ENCODE data around the gene CHPF2. TPM values are rescaled to one million over a fixed set of nuclear protein-coding genes. Genes with fewer than 3 reads are reported as not detected.

Gene CHPF2
- total and polyA plus RNA-seq, 2 of the 13 experiments (the other 11 are each of a cell fraction or from before 2014, with no cell fraction given) = 15.4 to 21.5 TPM

DNA sequence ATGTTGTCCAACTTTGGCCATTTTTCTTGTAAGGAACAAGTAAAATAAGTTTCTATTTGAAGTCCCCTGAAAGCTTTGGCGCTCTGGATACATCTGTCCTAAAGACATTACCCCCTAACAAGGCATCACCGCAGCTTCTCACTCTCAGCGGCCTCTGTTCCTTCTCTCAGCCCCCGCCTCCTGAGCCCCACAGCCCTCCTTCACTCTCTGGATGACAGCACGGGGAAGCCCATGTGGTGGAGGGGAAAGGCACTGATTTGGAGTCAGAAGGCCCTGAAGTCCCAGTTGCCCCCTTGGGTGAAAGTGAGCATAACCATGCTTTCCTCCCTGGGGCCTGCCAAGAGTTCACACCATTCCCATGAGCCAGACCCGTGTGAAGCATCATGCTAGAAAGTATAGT lies 26.6 kb upstream of the CHPF2 start:
- Histone ChIP-seq H3K27ac (ENCODE audit: extremely low read length, insufficient read depth, low read length) (no peak overlapping the region), H3K4me2 (ENCODE audit: low read depth, low read length) (no peak overlapping the region), H3K9me3 (ENCODE audit: low read length) (no peaks in the 10 kb centered on the region), H3K9ac (ENCODE audit: insufficient read depth, low read depth, low read length) (no peak overlapping the region), H3K36me3 (replicated peaks in 1 of 2; ENCODE audit: control insufficient read depth in 1 of 2, insufficient read depth in 2 of 2, low read length in 2 of 2) (no peaks in the 10 kb centered on the region), H3K4me3 (replicated peaks in 1 of 3; ENCODE audit: insufficient read depth in 1 of 3, low read depth in 2 of 3, low read length in 3 of 3) (no peak overlapping the region), H3K79me2 (ENCODE audit: insufficient read depth, low read length) (no peaks in the 10 kb centered on the region), H3K27me3 (ENCODE audit: control insufficient read depth in 1 of 2, insufficient read depth in 2 of 2, low read length in 2 of 2) (peaks cover 6 to 73% of the 10 kb centered on the region in 2 experiments), H4K20me1 (ENCODE audit: insufficient read depth, low read length) (0 out of 2 replicates have a peak, but pooled peaks cover 3% of the 10 kb centered on the region), H2AFZ (ENCODE audit: low read length) (no peak overlapping the region), H3K4me1 (ENCODE audit: insufficient read depth, low read length) (no peaks in the 10 kb centered on the region)
- CTCF ChIA-PET (ENCODE audit: low intra/inter-chr PET ratio, low total read pairs) = no interaction called here
- BruUV-seq (replicated peaks) = no TSS peak
- in situ Hi-C loops (cut with HindIII; ENCODE audit: extremely low pct_ligation_motif_present, low pct_unique_long_range_greater_than_20kb) (no loop called here), intact Hi-C loops (cut with micrococcal nuclease; ENCODE audit: unreplicated experiment) (no loop called here)
- FAIRE-seq (no peak), DNase-seq (ENCODE audit: low spot score) (no peak), ATAC-seq (no peak)
- 12% methylated on average over 5 of the region's 6 CpGs for whole genome bisulfite sequencing (ENCODE audit: low lambda C conversion rate)
- POLR2A ChIA-PET = no interaction called here
- no peak for TF ChIP-seq RXRB (CRISPR knock-in tag; IDR thresholded peaks at IDR 0.05; ENCODE audit: borderline replicate concordance)

DNA sequence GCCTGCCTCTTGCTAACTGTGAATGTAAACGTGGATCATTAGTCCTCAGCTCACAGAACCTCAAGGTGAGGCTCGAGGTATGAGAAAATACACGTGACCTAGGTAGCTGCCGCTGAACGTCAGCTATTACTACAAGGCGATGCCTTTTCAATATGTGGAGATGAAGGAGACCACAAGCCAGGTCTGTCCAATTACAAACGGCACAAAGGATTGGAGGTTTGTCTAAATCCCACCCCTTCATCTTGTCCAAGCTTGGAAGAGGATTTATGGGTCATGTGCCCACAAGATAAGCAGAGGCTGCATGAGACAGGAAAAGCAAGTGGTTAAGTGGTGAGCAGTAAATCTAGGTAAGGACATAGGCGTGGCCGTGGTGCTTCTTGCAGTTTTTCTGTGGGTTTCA lies 25.4 kb upstream of the CHPF2 start:
- FAIRE-seq (no peak), DNase-seq (ENCODE audit: low spot score) (no peak), ATAC-seq (no peak)
- no peak for TF ChIP-seq ZNF841 (CRISPR knock-in tag; IDR thresholded peaks at IDR 0.05; ENCODE audit: borderline replicate concordance)
- no peak for TF ChIP-seq ZNF335 (CRISPR knock-in tag; IDR thresholded peaks at IDR 0.05)
- no peak for TF ChIP-seq NR2F2 (IDR thresholded peaks at IDR 0.05; ENCODE audit: borderline replicate concordance, low read depth)
- TF ChIP-seq NR2C2 (CRISPR knock-in tag; IDR thresholded peaks at IDR 0.05; ENCODE audit: borderline replicate concordance) = no peak
- H3K9me3 ChIP-seq (ENCODE audit: low read length) = no peaks in the 10 kb centered on the region
- H3K4me2 ChIP-seq (ENCODE audit: low read depth, low read length) = no peak overlapping the region
- H3K4me3 ChIP-seq (replicated peaks in 1 of 3; ENCODE audit: insufficient read depth in 1 of 3, low read depth in 2 of 3, low read length in 3 of 3) = no peak overlapping the region
- no peak overlapping the region for H2AFZ ChIP-seq (ENCODE audit: low read length)
- ChIA-PET POLR2A (interaction anchor here (0.7 kb wide), 1 partner anchor 13 kb away, joined by 3 read pairs; no protein-coding TSS in a partner anchor), CTCF (ENCODE audit: low intra/inter-chr PET ratio, low total read pairs) (no interaction called here)
- peaks cover 4 to 62% of the 10 kb centered on the region in 2 experiments for H3K27me3 ChIP-seq (ENCODE audit: control insufficient read depth in 1 of 2, insufficient read depth in 2 of 2, low read length in 2 of 2)
- in situ Hi-C loops (cut with HindIII; ENCODE audit: extremely low pct_ligation_motif_present, low pct_unique_long_range_greater_than_20kb) = no loop called here
- intact Hi-C loops (cut with micrococcal nuclease; ENCODE audit: unreplicated experiment) = no loop called here
- no peak overlapping the region for H3K27ac ChIP-seq (ENCODE audit: extremely low read length, insufficient read depth, low read length)
- H4K20me1 ChIP-seq (ENCODE audit: insufficient read depth, low read length) = 0 out of 2 replicates have a peak, but pooled peaks cover 3% of the 10 kb centered on the region
- no peak overlapping the region for H3K9ac ChIP-seq (ENCODE audit: insufficient read depth, low read depth, low read length)
- no peaks in the 10 kb centered on the region for H3K36me3 ChIP-seq (replicated peaks in 1 of 2; ENCODE audit: control insufficient read depth in 1 of 2, insufficient read depth in 2 of 2, low read length in 2 of 2)
- H3K4me1 ChIP-seq (ENCODE audit: insufficient read depth, low read length) = no peaks in the 10 kb centered on the region
- H3K79me2 ChIP-seq (ENCODE audit: insufficient read depth, low read length) = no peaks in the 10 kb centered on the region
- WGBS (ENCODE audit: low lambda C conversion rate) = 13% methylated on average over 9 of the region's 9 CpGs
- BruUV-seq (replicated peaks) = no TSS peak

Data from HepG2 (cell line).